Tibial nerve (tissue), 3 donors: ENCODE results near the gene TMEM50A.

ENCODE experiments used
- CTCF ChIP-seq, 5 experiments: fragments of 200-600 bp in 3 of 5; fragments of 450-650 bp in 2 of 5; sonication (generic) in 3 of 5; IDR thresholded peaks; one replicate each; pipeline ENCODE4 v1.5.1; 2016 to 2019; ENCODE audit warnings: antibody characterized with exemption in 5 of 5, mild to moderate bottlenecking in 3 of 5, moderate library complexity in 2 of 5
- POLR2A ChIP-seq, 2 donors: fragments of 450-650 bp; IDR thresholded peaks; one replicate each; pipeline ENCODE4 v1.6.1; 2017; ENCODE audit warnings: antibody characterized with exemption in 2 of 2, mild to moderate bottlenecking in 2 of 2, moderate library complexity in 2 of 2

- no peak for TF ChIP-seq CTCF (IDR thresholded peaks at IDR 0.05)
- TF ChIP-seq POLR2A (IDR thresholded peaks at IDR 0.05) = no peak
These were observed 852 bp downstream of the TMEM50A start for GRCh38 chr1:25338986-25339385.
